Brain microvascular endothelial cell (primary cell): ENCODE data around the gene AP2S1.

Source experiments
- DNase-seq: peaks from one replicate; pipeline ENCODE4 v3.0.0-alpha.2; 2020
- H3K27ac ChIP-seq: fragments of 250-450 bp; sonication (Bioruptor Pico); 2 replicates; pipeline ENCODE4 v1.5.1; 2020; ENCODE audit warnings: mild to moderate bottlenecking, moderate library complexity
- H3K27me3 ChIP-seq: fragments of 250-450 bp; sonication (Bioruptor Pico); replicated peaks from 2 replicates; pipeline ENCODE4 v1.5.1; 2020; ENCODE audit warnings: mild to moderate bottlenecking
- H3K36me3 ChIP-seq: fragments of 250-450 bp; sonication (Bioruptor Pico); replicated peaks from 2 replicates; pipeline ENCODE4 v1.5.1; 2020; ENCODE audit warnings: mild to moderate bottlenecking
- H3K4me3 ChIP-seq: 2 replicates; pipeline ENCODE4 v1.5.1; 2011; ENCODE audit warnings: low read depth, mild to moderate bottlenecking, control low read depth, low read length, moderate library complexity
- CTCF ChIP-seq: IDR thresholded peaks from 2 replicates; pipeline ENCODE4 v1.5.1; 2011; ENCODE audit warnings: low read depth, mild to moderate bottlenecking, moderate library complexity, low read length, control low read depth, inconsistent platforms; ENCODE audit errors: missing control alignments
- in situ Hi-C: cut with HindIII; loops from 2 replicates; pipeline ENCODE4 v1.10.0; 2017; ENCODE audit warnings: low sequenced_read_pairs, low pct_ligation_motif_present

AP2S1 gene

GRCh38 chr19:46803555-46803954 lies 47.1 kb downstream of the AP2S1 start:
- TF ChIP-seq CTCF, result no peak

GRCh38 chr19:46802152-46802551 lies 48.5 kb downstream of the AP2S1 start:
- in situ Hi-C loops, result no loop called here
- no peaks in the 10 kb centered on the region for H3K27me3 ChIP-seq
- no peak overlapping the region for H3K27ac ChIP-seq
- H3K36me3 ChIP-seq, result no peaks in the 10 kb centered on the region
- no peak for DNase-seq
- no peak for TF ChIP-seq CTCF
- no peak overlapping the region for H3K4me3 ChIP-seq

More at GRCh38 chr19:46803555-46803954, 47.1 kb downstream of the AP2S1 start:
- H3K27ac ChIP-seq, result no peak overlapping the region
- DNase-seq, result no peak
- in situ Hi-C loops, result no loop called here
- no peaks in the 10 kb centered on the region for H3K36me3 ChIP-seq
- no peak overlapping the region for H3K4me3 ChIP-seq
- no peaks in the 10 kb centered on the region for H3K27me3 ChIP-seq

GRCh38 chr19:46798713-46799112 lies 51.9 kb downstream of the AP2S1 start:
- no peak for DNase-seq
- in situ Hi-C loops, result no loop called here
- Histone ChIP-seq H3K4me3 (no peak overlapping the region), H3K36me3 (no peaks in the 10 kb centered on the region), H3K27me3 (no peaks in the 10 kb centered on the region), H3K27ac (no peak overlapping the region)
- TF ChIP-seq CTCF, result no peak

GRCh38 chr19:46797881-46798280 lies 52.8 kb downstream of the AP2S1 start:
- TF ChIP-seq CTCF, result no peak
- Histone ChIP-seq H3K27ac (no peak overlapping the region), H3K27me3 (no peaks in the 10 kb centered on the region), H3K36me3 (no peaks in the 10 kb centered on the region), H3K4me3 (no peak overlapping the region)
- no peak for DNase-seq
- in situ Hi-C loops, result no loop called here

DNA sequence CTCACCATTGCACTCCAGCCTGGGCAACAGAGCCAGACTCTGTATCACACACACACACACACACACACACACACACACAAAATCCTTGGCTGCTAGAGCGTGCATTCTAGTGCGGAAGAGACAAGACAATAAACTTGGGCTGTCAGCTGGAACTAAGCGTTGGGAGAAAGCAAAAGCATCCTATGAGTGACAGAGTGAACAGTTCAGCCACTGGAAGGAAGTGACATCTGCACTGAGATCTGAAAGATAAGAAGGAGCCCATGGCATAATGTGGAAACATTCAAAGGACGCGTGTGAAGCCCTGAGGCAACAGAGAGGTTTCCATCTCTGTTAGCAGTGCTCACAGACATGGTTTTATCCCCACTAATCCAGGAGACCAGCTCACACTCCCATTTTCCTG lies 58.7 kb downstream of the AP2S1 start:
- no peak for DNase-seq
- TF ChIP-seq CTCF, result no peak

DNA sequence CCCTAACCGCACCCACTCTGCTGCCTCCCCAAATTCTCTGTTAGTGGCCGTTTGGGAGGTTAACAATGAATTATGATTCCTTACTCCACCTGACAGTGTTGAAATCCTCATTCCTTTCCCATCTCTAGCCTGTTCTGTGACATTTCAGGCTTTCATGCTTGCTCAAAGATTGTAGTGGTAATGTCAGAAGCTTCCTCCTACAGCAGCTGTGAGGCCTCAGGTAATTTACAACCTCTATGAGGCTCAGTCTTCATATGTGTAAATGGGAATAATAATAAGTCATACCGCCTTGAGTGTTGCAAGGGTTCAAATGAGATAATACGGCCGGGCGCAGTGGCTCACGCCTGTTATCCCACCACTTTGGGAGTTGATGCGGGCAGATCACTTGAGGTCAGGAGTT lies 61.3 kb downstream of the AP2S1 start:
- H3K27me3 ChIP-seq, result no peaks in the 10 kb centered on the region
- no peak for DNase-seq
- in situ Hi-C loops, result no loop called here
- H3K36me3 ChIP-seq, result peaks cover 3% of the 10 kb centered on the region
- no peak overlapping the region for H3K27ac ChIP-seq
- TF ChIP-seq CTCF, result no peak
- no peak overlapping the region for H3K4me3 ChIP-seq

More for the DNA sequence above, 58.7 kb downstream of the AP2S1 start:
- Histone ChIP-seq H3K27me3 (no peaks in the 10 kb centered on the region), H3K36me3 (no peaks in the 10 kb centered on the region), H3K4me3 (no peak overlapping the region), H3K27ac (no peak overlapping the region)
- in situ Hi-C loops, result no loop called here
